ENCODE data around the gene HGS.

Gene HGS

DNA sequence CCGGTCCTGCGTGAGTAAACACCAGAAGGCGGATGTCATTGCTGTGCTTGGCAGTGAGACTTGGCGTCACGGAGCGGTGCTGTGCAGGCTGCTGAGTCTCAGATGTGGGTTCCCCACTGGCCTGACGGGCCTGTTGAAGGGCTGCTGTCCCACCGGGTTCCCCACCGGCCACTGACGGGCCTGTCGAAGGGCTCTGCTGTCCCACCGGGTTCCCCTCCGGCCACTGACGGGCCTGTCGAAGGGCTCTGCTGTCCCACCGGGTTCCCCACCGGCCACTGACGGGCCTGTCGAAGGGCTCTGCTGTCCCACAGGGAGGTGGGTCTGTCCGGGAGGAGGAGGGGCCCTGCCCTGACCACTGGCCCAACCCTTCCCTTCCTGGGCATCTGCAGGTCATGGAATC is 2.8 kb downstream of the HGS start:
- DNase-seq (ENCODE audit: low read depth), result no peak

DNA sequence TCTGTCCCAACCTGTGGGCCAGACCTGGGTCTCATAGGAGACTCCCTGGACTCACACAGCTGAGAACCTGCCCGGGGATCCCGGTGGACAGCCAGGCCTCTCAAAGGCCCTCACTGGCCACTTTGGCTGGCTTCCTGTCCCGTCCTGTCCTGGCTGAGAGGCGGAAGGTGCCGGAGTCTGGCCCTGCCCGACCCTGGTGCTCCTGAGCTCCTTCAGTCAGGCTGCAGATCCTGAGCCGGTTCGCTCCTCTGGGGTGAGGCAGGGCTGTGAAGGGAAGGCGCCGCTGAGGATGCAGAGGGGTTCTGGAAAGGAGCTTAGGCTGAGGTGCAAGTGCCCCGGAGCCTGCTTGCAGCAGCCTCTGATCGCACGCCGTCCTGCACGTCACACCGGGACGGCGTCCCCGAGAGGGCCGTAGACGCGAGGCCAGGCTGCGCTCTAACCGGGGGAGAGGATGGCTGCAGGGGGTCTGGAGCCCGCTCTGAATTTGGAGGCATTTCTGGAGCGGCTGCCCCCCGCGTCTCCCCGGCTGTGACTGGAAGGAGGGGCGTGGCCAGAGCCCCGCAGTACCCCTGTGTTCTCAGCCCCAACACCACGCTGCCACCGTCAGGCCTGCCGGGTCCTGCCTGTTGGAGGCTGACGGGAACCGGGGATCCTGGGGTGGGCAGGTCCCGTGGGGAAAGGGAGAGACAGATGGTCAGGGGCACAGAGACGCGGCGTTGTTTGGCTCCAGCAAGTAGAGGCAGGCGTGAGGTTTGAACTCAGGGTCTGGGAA is 4.1 kb downstream of the HGS start:
- no peak for DNase-seq (ENCODE audit: low read depth)

DNA sequence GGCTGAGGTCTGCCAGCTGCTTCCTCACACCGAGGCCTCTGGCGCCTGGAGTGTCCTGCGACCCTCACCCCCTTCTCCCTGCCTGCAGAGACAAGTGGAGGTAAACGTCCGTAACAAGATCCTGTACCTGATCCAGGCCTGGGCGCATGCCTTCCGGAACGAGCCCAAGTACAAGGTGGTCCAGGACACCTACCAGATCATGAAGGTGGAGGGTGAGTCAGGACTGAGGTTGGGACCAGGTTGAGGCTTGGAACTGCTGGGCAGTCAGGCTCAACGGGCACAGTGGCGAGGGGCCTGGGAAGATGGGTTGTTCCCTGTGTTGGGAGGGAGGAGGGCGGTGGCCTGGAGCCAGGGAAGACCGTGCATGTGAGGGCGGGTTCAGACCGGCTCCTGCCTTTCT is 4.8 kb downstream of the HGS start:
- no peak for DNase-seq (ENCODE audit: low read depth)

DNA sequence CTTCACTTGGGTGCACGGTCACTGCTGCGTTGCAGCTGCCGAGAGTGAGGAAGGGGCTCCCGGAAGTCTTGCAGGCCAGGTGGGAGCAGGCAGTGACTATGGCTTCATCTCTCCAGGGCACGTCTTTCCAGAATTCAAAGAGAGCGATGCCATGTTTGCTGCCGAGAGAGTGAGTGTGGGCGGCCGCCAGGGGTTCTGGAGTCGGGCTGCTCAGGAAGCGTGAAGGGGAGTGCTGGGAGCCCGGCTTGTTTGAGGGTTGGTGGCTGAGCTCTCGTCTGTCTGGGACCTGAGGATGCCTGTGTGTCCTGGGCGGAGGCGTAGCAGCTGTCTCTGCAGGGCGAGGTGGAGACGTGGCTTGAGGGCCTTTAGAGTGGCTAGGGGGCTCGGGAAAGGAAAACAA is 6.3 kb downstream of the HGS start:
- no peak for DNase-seq (ENCODE audit: low read depth)

DNA sequence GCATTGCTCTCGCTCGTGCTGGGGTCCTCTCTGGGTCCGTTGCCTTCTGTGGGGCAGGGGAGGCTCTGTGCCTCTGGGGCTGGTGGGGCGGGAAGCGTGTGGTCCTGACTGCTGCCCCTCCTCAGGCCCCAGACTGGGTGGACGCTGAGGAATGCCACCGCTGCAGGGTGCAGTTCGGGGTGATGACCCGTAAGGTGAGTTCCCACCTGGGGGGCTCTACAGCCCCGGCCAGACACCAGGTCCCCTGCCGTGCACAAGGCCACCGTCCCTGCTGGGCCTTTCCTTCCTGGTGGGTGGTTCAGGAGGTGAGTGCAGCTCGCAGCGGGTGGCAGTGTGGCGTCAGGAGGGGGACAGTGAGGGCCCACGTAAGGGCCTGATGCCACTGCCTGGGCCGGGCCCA is 6.7 kb downstream of the HGS start:
- no peak for DNase-seq (ENCODE audit: low read depth)

DNA sequence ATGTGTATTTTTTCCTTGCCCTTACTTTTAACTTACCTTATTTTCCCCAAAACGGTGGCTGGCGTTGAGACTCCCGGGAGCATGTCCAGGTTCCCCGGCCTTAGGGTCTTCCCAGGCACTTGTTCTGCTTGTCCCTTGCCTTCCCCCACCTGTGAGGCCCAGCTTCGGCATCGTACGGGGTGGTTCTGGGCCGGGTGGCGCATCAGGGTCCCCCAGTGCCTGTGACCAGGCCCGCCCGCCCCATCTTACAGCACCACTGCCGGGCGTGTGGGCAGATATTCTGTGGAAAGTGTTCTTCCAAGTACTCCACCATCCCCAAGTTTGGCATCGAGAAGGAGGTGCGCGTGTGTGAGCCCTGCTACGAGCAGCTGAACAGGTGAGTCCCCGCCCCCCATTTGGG is 7.4 kb downstream of the HGS start:
- no peak for DNase-seq (ENCODE audit: low read depth)

DNA sequence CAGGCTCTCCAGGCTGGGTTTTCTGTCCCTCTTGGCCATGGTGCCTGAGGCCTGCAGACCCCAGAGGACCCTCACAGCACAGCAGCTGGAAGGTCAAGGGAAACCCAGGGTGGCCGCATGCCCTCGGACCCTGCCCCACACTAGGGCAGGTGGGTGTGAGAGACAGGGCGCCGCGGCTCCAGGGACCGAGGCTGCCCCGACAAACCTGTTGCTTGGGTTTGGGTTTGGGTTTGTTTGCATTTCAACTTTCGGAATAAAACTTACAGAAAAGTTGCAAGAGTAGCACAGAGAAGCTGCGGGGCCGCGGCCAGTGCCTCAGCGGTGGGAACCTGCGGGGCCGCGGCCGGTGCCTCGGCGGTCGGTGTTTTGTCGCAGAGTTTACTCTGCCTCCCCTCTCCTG is 7.8 kb downstream of the HGS start:
- DNase-seq (ENCODE audit: low read depth), result no peak

DNA sequence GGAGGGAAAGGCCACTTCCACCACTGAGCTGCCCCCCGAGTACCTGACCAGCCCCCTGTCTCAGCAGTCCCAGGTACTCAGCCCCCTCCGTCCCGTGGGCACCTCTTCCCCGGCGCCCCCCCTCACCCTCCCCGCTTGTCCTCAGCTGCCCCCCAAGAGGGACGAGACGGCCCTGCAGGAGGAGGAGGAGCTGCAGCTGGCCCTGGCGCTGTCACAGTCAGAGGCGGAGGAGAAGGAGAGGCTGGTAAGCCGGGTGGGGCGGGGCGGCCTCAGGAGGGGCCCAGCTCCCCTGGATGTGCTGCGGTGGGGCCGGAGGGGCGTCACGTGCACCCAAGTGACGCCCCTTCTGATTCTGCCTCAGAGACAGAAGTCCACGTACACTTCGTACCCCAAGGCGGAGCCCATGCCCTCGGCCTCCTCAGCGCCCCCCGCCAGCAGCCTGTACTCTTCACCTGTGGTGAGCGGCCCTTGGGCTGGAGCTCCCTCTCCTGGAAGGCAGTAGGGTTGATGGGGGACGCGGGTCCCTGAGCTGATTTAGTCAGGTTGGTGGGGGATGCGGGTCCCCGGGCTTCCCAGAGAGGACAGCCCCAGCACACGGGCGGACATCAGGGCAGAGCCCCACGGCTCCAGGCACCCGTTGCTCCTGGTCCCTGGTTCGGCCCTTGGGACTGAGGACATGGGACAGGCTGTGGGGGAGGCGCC is 9.8 kb downstream of the HGS start:
- DNase-seq (ENCODE audit: low read depth), result no peak

DNA sequence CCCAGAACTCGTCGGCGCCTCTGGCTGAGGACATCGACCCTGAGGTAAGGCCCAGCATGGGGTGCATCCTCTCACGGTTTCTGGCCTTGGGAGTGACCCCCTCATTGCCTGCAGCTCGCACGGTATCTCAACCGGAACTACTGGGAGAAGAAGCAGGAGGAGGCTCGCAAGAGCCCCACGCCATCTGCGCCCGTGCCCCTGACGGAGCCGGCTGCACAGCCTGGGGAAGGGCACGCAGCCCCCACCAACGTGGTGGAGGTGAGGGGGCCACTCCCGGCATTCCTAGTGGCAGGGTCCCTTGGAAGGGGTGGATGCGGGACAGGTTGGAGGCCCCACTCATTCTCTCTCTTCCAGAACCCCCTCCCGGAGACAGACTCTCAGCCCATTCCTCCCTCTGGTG is 11.0 kb downstream of the HGS start:
- no peak for DNase-seq (ENCODE audit: low read depth)

DNA sequence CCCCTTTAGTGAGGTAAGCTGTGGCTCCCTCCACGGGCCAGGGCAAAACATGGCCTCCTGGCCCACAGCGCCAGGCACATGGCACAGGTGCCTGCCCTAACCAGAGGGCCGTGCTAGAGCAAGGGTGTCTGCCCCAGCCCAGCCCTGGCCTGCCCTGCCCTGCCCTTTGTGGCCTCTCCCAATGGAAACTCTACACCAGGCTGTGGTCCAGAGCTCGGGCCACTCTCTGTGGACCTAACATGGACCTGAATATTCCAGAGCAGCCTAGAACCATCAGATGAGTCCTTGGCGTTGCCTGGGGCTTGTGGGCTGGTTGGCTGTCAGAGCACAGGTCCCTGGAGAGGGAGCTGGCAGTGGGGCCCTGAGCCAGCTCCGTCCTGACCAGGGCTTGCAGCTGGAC is 11.4 kb downstream of the HGS start:
- no peak for DNase-seq (ENCODE audit: low read depth)

DNA sequence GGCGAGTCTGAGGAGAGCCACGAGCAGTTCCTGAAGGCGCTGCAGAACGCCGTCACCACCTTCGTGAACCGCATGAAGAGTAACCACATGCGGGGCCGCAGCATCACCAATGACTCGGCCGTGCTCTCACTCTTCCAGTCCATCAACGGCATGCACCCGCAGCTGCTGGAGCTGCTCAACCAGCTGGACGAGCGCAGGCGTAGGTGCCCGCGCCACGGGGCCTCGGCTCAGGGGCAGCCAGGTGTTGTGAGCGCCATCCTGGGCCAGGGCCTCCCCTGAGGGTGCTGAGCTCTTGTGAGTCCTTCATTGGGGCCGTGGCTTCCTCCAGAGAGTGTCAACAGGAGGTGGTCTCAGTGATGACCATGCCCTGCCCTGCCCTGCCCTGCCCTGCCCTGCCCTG is 12.0 kb downstream of the HGS start:
- DNase-seq (ENCODE audit: low read depth), result no peak

DNA sequence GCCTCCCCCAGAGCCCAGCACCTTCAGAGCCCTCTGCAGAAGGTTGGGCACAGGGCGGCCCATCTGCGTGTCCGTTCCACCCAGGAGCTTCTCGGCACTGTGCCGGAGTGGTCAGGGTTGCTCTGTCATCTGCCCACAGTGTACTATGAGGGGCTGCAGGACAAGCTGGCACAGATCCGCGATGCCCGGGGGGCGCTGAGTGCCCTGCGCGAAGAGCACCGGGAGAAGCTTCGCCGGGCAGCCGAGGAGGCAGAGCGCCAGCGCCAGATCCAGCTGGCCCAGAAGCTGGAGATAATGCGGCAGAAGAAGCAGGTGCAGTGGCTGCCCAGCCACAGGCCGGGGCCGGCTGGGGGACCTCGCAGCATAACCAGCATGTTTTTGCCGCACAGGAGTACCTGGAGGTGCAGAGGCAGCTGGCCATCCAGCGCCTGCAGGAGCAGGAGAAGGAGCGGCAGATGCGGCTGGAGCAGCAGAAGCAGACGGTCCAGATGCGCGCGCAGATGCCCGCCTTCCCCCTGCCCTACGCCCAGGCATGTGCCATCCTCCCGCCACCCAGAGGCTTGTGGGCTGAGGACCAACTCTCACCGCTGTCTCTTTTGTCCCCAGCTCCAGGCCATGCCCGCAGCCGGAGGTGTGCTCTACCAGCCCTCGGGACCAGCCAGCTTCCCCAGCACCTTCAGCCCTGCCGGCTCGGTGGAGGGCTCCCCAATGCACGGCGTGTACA is 12.6 kb downstream of the HGS start:
- no peak for DNase-seq (ENCODE audit: low read depth)

DNA sequence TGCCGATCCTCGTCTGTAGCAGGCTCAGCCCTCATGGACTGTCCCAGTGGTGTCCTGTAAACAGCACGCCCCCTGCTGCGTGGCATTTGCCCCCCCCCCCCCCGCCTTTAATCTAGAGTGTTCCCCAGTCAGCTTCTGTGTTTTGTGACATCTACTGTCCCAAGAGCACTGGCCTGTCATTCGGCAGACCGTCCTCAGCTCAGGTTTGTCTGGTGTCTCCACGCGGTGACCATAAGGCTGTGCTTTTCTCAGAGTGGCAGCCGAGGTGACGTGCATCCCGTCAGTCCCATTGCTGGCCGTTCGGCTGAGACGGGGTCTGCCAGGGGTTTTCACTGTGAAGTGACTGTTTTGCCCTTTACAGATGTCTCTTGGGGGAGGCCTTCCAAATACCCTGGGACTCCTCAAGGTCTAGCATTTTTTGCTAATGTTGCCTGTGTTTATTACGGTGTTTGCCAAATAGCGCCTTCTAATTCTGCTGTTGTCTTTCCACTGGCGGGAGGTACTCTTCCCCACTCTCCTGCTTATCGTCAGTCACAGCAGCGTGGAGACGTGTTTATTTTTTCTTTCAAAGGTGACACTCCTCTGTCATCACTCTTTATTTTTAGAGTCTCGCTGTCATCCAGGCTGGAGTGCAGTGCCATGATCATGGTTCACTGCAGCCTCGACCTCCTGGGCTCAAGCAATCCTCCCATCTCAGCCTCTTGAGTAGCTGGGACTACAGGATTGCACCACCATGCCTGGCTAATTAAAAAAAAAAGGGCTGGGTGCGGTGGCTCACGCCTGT is 13.6 kb downstream of the HGS start:
- no peak for DNase-seq (ENCODE audit: low read depth)

DNA sequence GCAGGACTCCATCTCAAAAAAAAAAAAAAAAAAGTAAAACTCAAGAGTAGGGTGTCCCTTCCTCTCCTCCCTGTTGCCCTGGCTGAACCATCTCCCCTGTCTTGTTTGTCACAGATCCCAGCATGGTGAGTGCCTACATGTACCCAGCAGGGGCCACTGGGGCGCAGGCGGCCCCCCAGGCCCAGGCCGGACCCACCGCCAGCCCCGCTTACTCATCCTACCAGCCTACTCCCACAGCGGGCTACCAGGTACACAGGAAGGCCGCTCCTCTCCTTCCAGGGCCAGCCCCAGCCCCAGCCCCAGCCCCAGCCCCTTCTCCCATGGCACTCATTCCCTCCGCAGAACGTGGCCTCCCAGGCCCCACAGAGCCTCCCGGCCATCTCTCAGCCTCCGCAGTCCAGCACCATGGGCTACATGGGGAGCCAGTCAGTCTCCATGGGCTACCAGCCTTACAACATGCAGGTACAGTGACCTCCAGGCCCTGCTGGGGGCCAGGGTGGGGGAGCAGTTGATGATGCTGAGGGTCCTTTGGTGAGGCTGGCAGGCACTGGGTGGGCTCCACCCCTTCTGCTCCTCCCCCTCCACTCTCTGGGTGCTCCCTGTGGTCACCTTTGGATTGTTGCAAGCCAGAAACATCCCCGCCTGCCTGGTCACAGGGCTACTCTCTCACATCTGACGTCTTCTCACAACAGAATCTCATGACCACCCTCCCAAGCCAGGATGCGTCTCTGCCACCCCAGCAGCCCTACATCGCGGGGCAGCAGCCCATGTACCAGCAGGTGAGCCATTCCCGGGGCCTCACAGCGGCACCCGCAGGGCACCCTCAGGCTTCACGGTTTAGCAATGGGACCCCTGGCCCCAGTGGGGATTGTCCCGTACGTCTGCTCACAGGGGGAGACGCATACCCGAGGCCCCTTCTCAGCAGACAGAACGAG is 16.8 kb downstream of the HGS start:
- DNase-seq (ENCODE audit: low read depth), result no peak

DNA sequence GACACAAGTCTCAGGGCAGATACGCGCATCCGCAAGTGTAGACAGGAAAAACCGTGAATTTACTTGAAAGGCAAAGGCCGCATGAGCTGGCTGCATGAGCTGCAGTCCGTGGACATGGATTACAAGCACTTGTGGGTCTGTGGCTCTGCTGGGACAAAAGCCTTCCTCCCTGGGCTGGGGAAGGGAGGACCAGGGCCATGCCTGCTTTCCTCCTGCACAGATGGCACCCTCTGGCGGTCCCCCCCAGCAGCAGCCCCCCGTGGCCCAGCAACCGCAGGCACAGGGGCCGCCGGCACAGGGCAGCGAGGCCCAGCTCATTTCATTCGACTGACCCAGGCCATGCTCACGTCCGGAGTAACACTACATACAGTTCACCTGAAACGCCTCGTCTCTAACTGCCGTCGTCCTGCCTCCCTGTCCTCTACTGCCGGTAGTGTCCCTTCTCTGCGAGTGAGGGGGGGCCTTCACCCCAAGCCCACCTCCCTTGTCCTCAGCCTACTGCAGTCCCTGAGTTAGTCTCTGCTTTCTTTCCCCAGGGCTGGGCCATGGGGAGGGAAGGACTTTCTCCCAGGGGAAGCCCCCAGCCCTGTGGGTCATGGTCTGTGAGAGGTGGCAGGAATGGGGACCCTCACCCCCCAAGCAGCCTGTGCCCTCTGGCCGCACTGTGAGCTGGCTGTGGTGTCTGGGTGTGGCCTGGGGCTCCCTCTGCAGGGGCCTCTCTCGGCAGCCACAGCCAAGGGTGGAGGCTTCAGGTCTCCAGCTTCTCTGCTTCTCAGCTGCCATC is 17.7 kb downstream of the HGS start:
- DNase-seq (ENCODE audit: low read depth), result no peak

DNA sequence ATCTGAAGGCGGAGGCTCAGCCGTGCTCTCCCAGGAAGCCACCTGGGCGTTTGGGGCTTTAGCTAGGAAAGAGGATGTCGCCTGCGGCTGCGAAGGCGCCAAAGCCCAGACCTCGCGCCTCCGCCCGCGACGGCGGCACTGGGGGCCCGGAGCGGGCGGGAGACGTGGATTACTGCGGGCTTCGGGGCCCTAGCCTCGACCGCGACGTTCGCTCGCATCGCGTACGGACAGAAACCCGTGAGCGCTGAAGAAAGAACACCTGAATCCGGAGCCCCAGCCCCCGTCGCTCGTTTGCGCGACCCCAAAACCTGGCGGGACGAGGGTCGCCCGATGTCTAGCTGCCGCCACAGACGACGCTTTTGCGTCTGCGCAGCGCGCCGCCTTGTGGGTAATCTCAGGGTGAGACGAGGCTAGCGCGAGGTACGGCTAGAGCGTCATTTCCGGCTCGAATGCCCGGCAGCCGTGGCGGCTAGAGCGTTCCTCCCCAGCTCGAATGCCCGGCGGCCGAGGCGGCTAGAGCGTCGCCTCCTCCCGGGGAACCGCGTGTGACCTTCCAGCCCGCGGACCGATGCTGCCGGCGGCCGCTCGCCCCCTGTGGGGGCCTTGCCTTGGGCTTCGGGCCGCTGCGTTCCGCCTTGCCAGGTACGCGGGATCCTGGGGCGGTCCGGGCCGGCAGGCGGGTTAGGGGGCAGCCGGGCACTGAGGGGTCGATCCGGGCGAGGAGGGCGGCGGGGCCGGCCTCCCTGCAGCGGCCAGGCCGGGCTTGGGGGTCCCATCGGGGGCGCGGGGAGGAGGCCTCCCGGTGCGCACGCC is 19.3 kb downstream of the HGS start, which contains the start of gene MRPL12:
Gene MRPL12, plus strand, starts transcription at position 434 of the 813 bp plus-strand sequence. Its CDS starts 135 bp downstream, at position 569.
- peak; percentile 82 for DNase-seq (ENCODE audit: low read depth)

DNA sequence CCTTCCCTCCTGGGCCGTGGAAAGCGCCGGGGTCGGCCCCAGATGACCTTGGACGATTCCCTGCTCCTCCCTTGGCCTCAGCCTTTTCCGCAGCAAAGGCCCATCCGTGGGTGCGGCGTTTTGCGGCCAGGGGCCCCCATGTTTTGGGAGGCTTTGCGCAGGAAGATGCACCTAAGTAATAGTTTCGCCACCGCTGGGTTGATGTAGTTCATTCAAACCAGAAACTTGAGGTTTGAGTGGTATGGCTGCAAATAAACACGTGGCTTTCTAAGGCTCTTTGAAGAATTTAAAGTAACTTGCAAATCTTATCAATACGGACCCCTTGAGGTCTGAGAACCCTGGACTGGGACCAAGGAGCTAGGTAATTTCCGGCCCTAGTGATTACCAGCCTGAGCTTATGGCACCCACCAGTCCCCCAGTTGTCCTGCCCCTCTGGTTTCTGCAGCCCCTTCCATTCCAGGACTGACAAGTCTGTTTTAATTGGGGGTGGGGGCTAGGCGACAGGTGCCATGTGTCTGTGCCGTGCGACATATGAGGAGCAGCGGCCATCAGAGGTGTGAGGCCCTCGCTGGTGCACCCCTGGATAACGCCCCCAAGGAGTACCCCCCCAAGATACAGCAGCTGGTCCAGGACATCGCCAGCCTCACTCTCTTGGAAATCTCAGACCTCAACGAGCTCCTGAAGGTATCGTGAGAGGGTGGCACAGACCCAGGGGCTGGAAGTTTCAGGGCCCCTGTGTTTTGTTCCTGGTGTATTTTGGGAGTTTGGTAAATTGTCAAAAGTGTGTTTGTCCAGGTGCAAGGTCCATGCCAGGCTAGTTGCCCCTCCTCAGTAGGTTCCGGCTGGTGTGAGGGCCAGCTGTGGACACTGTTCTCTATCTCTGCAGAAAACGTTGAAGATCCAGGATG is 20.2 kb downstream of the HGS start:
- DNase-seq (ENCODE audit: low read depth), result no peak

DNA sequence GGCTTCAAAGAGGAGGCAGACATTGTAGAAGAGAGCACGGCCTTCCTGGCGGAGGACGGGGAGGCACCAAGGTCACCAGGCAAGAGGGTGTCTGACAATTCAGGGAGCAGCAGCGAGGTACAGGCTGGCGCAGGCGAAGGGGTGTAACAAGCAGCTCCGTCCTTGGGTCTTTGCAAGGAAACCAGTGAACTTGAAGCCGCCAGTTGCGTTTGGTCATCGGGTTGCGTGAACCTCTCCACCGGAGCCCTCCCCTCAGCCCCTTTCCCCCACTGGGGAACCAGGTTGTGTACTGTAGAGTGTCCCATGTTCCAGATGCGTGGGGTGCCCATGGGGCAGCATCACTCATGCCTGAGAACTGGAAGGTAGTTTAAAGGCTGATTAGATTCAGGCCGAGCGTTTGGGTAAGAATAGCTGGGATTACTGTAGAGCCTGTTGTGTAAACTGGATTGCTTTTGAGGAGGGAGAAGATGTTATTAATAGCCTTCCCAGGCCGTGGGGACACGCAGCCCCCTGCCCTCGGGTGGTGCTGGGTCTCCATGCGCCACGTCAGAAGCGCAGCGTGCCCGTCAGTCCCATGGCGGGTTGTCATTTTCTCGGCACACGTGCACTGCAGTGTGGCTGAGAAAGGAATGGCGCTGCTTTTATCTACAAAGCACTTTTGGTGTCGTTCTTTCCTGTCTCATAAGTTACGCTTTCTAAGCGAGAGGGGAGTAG is 21.9 kb downstream of the HGS start:
- DNase-seq (ENCODE audit: low read depth), result no peak

All from activated T-helper 9 cell treated with anti-CD3 and anti-CD28 coated beads, Interleukin-2, amount 50 U/mL, for 16 hours (primary cell).